GM19397 (cell line): ENCODE measurements around the gene AQP6.

ENCODE experiments used
- ATAC-seq: cut with Tn5 transposase; IDR thresholded peaks from one replicate; pipeline ENCODE4 v1.9.1; 2021; ENCODE audit warnings: mild to moderate bottlenecking, moderate library complexity; ENCODE audit not compliant: unreplicated experiment

AQP6 gene, protein sequence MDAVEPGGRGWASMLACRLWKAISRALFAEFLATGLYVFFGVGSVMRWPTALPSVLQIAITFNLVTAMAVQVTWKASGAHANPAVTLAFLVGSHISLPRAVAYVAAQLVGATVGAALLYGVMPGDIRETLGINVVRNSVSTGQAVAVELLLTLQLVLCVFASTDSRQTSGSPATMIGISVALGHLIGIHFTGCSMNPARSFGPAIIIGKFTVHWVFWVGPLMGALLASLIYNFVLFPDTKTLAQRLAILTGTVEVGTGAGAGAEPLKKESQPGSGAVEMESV

DNA sequence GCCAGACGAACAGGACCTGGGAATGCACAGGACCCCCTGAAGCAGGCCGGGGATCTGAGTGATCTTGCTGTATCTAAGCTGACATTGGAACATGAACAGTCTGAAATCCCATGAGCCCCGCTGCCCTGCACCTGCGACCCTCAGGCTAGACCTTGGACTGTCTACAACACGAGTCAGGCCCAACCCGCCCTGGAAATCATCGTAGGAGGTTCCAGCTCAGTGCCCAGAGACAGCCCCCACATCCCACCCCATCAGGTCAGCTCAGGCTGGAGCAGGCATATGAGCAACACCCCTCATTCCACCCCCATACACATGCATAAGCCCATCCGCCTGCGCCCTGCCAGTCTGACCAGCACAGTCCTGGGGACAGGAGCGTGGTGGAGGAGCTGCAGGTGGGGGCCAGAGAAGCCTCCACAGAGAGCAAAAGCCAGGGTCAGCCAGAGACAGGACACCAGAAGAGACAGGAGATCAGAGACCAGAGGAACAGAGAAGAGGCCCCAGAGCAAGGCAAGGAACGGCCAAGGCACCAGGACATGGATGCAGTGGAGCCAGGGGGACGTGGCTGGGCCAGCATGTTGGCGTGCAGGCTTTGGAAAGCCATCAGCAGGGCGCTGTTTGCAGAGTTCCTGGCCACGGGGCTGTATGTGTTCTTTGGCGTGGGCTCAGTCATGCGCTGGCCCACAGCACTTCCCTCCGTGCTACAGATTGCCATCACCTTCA lies at the start of gene AQP6:
Gene AQP6, plus strand, starts transcription at position 307 of the 720 bp plus-strand sequence. Its CDS starts 227 bp downstream, at position 534.
- ATAC-seq, result no peak

- no peak for ATAC-seq
Measured at GRCh38 chr12:49923035-49923644, 49.6 kb upstream of the AQP6 start.

DNA sequence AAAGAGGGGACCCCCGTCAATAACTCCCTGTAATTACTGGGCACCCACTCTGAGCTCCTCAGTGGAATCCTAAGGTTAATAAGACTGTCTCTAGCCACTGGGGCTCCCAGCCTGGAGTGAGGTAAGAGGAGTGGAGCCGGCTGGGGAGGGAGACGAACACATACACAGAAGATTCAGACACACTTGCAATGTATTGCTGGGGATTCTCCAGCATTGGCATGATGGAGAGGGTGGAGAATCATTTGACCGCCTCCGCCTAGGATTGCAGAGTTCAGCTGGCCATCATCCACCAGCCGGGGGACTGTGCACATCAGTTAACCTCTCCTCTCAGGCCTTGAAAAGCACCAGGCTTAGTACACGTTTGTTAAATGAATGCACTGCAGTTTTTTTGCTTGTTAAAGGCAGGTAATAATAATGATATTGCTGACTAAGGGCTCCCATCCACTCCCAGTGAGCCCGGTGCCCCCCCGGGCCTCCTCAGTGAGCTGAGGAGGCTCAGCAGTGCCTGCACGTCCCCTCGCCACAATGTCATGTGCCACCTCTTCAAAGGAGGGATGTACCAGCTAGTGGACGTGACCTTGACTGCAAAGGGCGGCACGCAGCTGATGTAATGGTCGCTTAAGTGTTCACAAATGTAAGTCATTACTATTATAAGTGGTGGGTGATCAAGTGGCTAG lies 48.7 kb upstream of the AQP6 start:
- ATAC-seq, result no peak

- ATAC-seq, result no peak
Measured at GRCh38 chr12:49924628-49925246, 48.0 kb upstream of the AQP6 start.

GRCh38 chr12:49925433-49926204 lies 47.1 kb upstream of the AQP6 start:
- no peak for ATAC-seq

DNA sequence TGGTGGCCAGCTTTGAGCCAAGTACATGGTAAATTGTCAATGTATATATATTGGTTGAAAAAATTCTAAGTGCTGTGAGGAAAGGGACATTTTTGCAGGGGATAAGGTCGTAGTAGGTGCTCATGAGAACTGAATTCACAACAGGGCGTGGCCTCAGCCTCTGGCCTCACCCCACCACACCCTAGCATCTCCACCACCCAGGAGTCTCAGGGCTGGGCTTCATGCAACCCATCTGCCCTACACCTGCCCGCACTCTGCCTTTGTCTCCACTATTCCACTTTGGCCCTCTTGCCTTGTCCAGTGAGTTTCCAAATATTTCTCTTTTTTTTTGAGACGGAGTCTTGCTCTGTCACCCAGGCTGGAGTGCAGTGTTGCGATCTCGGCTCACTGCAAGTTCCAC lies 44.3 kb upstream of the AQP6 start:
- ATAC-seq, result no peak

GRCh38 chr12:49929581-49929980 lies 43.2 kb upstream of the AQP6 start:
- no peak for ATAC-seq

GRCh38 chr12:49930515-49931288 lies 42.0 kb upstream of the AQP6 start:
- ATAC-seq, result no peak

GRCh38 chr12:49932023-49932422 lies 40.7 kb upstream of the AQP6 start:
- no peak for ATAC-seq

DNA sequence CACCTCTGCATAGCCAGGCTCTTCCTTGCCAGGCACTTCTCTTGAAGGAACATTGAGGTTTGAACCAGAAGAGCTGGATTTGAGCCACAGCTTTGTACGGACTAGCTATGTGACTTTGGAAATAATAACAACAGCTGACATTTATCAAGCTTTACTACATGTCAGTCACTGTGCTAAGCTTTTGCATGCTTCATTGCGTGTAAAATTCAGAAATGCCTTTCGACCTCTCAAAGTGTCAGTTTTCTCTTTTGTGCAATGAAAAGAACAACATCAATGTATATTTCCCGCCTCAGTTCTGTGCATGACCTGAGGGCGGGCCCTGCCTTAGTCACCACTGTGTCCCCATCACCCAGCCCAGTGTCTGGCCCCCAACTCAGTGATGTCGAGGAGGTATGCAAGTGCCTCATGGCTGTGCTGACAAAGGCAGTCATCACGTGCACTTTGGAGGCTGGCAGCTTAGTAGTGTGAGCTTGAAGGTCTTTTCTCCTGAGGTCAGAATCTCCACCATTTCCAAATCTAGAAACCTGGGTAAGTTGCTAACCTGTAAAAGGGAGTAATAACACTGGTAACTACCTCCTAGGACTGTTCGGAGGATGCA lies 40.1 kb upstream of the AQP6 start:
- no peak for ATAC-seq

GRCh38 chr12:49933796-49934195 lies 39.0 kb upstream of the AQP6 start:
- ATAC-seq, result no peak

DNA sequence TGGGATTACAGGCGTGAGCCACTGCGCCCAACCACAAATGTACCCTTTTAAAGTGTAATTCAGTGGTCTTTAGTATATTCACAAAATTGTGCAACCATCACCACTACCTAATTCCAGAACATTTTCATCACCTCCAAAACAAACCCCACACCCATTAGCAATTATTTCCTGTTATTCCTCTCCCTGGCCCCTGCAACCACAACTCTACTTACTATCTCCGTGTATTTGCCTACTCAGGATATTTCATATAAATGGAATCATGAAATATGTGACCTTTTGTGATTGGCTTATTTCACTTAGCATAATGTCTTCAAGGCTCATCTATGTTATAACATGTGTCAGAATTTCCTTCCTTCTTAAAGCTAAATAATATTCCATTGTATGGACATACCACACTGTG lies 38.2 kb upstream of the AQP6 start:
- no peak for ATAC-seq

DNA sequence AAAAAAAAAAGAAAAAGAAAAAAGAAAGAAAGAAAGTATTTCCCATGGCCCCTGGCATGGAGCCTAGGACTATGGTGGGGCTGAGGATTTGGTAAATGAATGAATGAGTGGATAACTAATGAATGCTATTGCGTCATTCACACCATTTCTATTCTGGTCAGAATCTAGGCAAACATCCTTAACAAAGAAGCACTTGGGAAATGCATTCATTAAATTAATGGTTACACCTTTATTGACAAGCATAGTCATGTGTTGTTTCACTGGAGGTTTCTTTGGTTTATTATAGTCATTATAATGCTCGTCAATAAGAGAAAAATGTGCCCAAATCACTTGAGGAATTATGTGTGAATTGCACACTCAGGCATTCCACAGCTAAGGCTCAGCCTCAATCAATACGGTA lies 35.8 kb upstream of the AQP6 start:
- ATAC-seq, result no peak

GRCh38 chr12:49937639-49938300 lies 35.0 kb upstream of the AQP6 start:
- ATAC-seq, result no peak

DNA sequence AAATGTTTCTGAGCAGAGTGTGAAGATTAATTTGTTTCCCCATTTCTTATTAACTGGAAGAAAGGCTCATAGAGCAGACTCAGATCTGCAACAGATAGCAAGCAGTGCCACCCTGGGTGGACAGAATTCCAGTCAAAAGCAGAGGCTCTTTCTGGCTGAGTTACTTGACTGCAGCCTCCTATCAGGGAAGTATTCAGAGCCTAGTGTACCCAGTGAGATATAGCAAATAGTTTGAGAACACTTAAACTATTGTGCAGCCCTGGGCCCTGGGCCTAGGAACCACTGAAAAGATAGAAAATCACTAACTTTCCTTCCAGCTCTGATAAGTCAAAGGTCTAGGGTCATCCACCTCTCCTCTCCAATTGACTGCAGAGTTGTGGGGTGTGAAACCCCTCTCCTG lies 33.4 kb upstream of the AQP6 start:
- no peak for ATAC-seq

DNA sequence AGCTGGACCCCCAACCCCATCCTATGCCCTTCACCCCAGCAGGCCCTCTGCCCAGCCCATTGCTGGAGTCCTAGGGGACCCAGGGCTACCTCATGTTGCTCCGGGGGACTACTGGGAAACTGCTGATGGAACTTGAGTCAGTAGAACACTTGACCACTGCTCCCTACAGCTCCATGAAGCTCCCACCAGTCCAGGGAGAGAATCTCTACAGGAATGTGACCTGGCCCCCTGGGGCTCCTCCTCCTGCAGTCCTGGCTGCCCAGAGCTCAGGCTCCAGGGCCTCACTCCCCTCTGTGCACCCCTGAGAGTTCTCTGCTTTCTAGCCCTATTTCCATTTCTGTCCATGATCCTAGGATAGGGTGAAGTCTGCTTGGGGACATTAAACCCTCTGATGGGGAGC lies 33.0 kb upstream of the AQP6 start:
- ATAC-seq, result no peak

GRCh38 chr12:49941556-49942511 lies 30.9 kb upstream of the AQP6 start:
- ATAC-seq, result no peak

DNA sequence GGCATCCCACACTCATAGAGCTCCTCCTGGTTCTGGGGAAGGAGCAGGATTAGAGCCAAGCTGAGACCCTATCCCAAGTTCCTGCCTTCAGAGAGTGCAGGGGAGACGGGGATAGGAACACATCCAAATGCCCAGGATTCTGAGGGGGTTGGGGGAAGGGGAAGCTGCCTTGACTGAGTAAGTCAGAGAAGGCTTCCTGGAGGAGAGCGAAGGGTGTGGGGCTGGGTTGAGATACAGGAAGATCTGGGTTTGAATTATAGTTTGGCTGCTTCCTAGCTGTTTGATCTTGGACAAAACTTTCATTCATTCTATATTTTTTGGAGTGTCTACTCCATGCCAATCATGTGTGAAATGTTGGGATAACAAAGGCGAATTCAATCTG lies 30.2 kb upstream of the AQP6 start:
- no peak for ATAC-seq
